OCI-LY1 (cell line): ENCODE measurements around the gene ME1.

Experiments used
- CTCF ChIP-seq: fragments of 200-600 bp; sonication (generic), shearing (Covaris generic); IDR thresholded peaks from 2 replicates; pipeline ENCODE4 v1.5.1; 2017; ENCODE audit warnings: mild to moderate bottlenecking, antibody characterized with exemption, low read length, moderate library complexity, mixed read lengths
- EZH2 ChIP-seq: fragments of 200-600 bp; sonication (generic), shearing (Covaris generic); IDR thresholded peaks from 2 replicates; pipeline ENCODE4 v1.8.0; 2017; ENCODE audit warnings: borderline replicate concordance, mixed run types, mild to moderate bottlenecking, antibody characterized with exemption, low read length, moderate library complexity, mixed read lengths

- no peak for TF ChIP-seq CTCF
- no peak for TF ChIP-seq EZH2
Observed at GRCh38 chr6:83365931-83366330, 64.9 kb downstream of the ME1 start.
